Lower leg skin (tissue), 4 donors: ENCODE measurements around the gene ZNF766. TPM values are rescaled to one million over a fixed set of nuclear protein-coding genes. Genes with fewer than 3 reads are reported as not detected.
"Not testable (repeated sequence)": the region's sequence is repeated elsewhere in the genome, so short reads cannot be mapped to it uniquely, and the experiment has no call there.

Source experiments
- DNase-seq, 2 donors: peaks; one replicate each; pipeline ENCODE4 v3.0.0-alpha.2; 2019; ENCODE audit warnings: low spot score in 2 of 2
- H3K4me3 ChIP-seq: fragments of 200-600 bp; sonication (generic); 2 replicates; pipeline ENCODE4 v1.5.1; 2017; ENCODE audit warnings: mild to moderate bottlenecking, low read depth; ENCODE audit not compliant: poor library complexity, severe bottlenecking
- POLR2A ChIP-seq, 2 donors: fragments of 450-650 bp; IDR thresholded peaks; one replicate each; pipeline ENCODE4 v1.6.1; 2016 to 2017; ENCODE audit warnings: antibody characterized with exemption in 2 of 2, mild to moderate bottlenecking in 1 of 2, moderate library complexity in 1 of 2
- WGBS, 2 donors: methylation state at CpG; one replicate each; pipeline ENCODE4 v1.1.5; 2018; 5-methylcytosine and 5-hydroxymethylcytosine counted together
- intact Hi-C: fragments of 100-400 bp; cut with DNase I; formaldehyde crosslinking; loops from one replicate; pipeline ENCODE4 v1.15.0; 2023; ENCODE audit warnings: low total_unique reads
- total RNA-seq, 4 donors: library from RNA; depleted of rRNA; stranded (reverse); fragments of >200 nt; gene quantifications; one replicate each; pipeline ENCODE4 v1.1.0, GENCODE V29; 2016
- TF ChIP-seq, protein P1 (sequence below), 3 donors: fragments of 450-650 bp; IDR thresholded peaks; one replicate each; pipeline ENCODE4 v1.5.1; 2016; ENCODE audit warnings: antibody characterized with exemption in 3 of 3, mild to moderate bottlenecking in 3 of 3, moderate library complexity in 2 of 3

ZNF766 gene
- total RNA-seq, 4 donors from 2014 or later = 8.0 to 18.4 (median 14.6) TPM

DNA sequence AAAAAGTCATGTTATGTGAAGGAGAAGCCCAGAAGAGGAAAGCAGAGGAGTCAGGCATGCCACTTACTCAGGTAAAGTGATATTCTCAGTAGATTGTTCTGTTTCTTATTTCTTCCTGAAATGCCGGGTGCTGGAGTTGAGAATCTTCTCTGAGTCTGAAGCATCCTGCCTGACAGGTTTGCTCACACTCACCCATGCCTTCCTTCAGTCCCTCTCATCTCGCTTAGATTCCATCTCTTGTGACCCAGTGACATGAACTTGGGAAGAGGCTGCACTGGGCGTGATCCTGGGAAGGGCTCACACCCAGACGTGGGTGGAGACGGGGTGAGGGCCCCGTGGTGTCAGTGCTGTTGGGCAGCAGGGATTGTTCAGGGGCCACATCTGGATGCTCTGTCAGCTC, 8.1 kb downstream of the ZNF766 start:
- DNase-seq = peak in 1 of 2 donors; percentile 45
- 69 to 85% methylated on average over 6 of the region's 6 CpGs for WGBS, 2 donors
- intact Hi-C loops = no loop called here
- TF ChIP-seq, protein P1, sequence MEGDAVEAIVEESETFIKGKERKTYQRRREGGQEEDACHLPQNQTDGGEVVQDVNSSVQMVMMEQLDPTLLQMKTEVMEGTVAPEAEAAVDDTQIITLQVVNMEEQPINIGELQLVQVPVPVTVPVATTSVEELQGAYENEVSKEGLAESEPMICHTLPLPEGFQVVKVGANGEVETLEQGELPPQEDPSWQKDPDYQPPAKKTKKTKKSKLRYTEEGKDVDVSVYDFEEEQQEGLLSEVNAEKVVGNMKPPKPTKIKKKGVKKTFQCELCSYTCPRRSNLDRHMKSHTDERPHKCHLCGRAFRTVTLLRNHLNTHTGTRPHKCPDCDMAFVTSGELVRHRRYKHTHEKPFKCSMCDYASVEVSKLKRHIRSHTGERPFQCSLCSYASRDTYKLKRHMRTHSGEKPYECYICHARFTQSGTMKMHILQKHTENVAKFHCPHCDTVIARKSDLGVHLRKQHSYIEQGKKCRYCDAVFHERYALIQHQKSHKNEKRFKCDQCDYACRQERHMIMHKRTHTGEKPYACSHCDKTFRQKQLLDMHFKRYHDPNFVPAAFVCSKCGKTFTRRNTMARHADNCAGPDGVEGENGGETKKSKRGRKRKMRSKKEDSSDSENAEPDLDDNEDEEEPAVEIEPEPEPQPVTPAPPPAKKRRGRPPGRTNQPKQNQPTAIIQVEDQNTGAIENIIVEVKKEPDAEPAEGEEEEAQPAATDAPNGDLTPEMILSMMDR (IDR thresholded peaks at IDR 0.05) = no peak
- no peak for TF ChIP-seq POLR2A (IDR thresholded peaks at IDR 0.05)
- H3K4me3 ChIP-seq = no peak overlapping the region

DNA sequence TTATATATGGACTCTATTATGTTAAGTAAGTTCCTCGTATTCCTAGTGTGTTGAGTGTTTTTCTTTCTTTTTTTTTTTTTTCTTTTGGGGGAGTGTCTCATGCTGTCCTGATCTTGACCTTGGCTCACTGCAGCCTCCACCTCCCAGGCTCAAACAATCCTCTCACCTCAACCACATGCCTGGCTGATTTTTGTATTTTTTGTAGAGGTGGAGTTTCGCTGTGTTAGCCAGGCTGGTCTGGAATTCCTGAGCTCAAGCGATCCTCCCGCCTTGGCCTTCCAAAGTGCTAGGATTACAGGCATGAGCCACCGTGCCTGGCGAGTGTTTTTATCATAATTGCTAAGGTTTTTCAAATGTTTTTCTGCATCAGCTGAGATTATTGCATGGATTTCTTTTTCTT, 16.9 kb downstream of the ZNF766 start:
- 93 to 97% methylated on average over 6 of the region's 6 CpGs for WGBS, 2 donors
- intact Hi-C loops = no loop called here
- TF ChIP-seq POLR2A (IDR thresholded peaks at IDR 0.05) = no peak
- TF ChIP-seq, protein P1 (IDR thresholded peaks at IDR 0.05) = no peak
- no peak overlapping the region for H3K4me3 ChIP-seq
- DNase-seq = no peak

DNA sequence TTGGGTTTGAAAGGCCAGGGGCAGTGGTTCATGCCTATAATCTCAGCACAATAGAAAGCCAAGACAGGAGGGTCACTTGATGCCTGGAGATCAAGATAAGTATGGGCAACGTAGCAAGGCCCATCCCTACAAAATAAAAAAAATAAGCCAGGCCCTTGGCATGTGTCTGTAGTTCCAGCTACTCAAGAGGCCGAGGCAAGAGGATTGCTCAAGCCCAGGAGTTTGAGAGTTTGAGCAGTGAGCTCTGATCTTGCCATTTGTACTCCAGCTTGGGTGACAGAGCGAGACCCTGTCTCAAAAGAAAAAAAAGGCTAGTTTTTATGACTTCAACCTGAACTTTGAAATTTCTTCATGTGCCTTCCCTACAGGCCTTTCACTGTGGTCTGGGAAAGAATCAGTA, 22.4 kb downstream of the ZNF766 start:
- TF ChIP-seq, protein P1 (IDR thresholded peaks at IDR 0.05) = no peak
- no peak for TF ChIP-seq POLR2A (IDR thresholded peaks at IDR 0.05)
- intact Hi-C loops = no loop called here
- 89 to 97% methylated on average over 3 of the region's 3 CpGs for WGBS, 2 donors
- no peak overlapping the region for H3K4me3 ChIP-seq
- DNase-seq = no peak

DNA sequence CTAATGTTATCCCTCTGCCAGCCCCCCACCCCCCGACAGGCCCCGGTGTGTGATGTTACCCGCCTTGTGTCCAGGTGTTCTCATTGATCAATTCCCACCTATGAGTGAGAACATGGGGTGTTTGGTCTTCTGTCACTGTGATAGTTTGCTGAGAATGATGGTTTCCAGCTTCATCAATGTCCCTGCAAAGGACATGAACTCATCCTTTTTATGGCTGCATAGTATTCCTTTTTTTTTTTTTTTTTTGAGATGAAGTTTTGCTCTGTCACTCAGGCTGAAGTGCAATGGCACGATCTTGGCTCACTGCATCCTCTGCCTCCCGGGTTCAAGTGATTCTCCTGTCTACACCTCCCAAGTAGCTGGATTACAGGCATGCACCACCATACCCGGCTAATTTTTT, 23.6 kb downstream of the ZNF766 start:
- intact Hi-C loops, H3K4me3 ChIP-seq, DNase-seq: not testable (repeated sequence)
- 96 to 99% methylated on average over 6 of the region's 6 CpGs for WGBS, 2 donors

DNA sequence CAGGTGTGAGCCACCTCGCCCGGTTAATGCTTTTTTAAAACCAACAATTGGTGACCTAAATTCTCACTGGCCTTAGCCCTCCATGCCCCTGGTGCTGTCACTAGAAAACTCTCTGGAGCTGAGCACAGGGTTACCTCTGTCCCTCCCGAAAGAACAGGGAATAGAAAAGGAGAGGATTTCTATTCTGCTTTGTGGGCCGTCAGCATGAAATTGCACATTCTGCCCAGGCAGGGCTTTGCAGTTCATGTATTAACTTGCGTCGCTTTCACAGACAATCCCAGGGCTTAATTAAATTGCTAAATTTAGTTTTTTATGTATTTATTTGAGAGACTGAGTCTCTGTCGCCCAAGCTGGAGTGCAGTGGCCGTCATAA, 27.0 kb downstream of the ZNF766 start:
- no peak for TF ChIP-seq POLR2A (IDR thresholded peaks at IDR 0.05)
- DNase-seq = no peak
- intact Hi-C loops = no loop called here

DNA sequence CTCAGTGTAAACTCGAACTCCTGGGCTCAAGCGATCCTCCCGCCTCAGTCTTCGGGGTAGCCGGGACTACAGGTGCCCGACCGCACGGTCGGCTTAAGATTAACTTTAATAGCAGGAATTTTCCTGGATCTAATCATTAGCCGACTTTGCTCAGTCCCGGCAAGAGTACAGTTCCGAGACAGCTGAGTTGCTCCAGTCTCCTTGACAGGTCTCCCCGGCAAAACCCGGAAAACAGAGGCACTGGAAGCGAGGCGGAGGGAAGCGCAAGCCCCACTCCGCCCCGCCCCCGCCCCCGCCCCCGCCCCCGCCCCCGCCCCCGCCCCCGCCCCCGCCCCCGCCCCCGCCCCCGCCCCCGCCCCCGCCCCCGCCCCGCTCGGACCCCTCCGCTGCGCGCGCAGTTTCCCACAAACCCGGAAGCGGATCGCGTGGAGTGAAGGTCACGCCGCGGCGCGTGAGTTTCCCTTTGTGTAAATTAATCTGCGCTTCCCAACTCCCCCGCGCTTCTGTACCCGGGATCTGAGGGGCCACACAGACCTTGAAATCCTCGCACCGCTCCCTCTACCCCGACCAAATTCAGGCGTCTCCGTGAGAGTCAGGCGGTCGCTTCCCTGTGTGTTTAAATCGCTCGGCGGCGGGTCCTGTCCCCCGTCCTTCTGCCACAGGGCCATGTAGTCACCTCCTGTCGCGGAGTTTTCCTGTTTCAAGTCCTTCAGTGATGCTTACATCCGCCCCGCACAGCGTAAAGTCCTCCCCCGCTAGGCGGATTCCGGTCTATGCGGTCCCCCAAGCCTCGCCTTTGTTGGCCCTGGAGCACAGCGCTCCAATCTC, 27.6 kb downstream of the ZNF766 start, which contains the start of gene ZNF480:
Gene ZNF480 (plus strand): TSS at position 397 of the 828 bp plus-strand sequence. CDS start 3,244 bp downstream, outside the sequence.
- H3K4me3 ChIP-seq = peak within 1 kb of the TSS; percentile 87
- intact Hi-C loops = no loop called here
- WGBS, 2 donors = 0 to 1% methylated on average over 41 to 54 of the region's 75 CpGs
- DNase-seq = peak; percentile 71 to 97
- TF ChIP-seq, protein P1 (IDR thresholded peaks at IDR 0.05) = no peak
- TF ChIP-seq POLR2A (IDR thresholded peaks at IDR 0.05) = peak in 1 of 2 donors; percentile 53

More for the DNA sequence above, 27.0 kb downstream of the ZNF766 start:
- peak overlapping the region; percentile 35 for H3K4me3 ChIP-seq
- 17 to 21% methylated on average over 8 of the region's 8 CpGs for WGBS, 2 donors
